HepG2 (cell line): Measurements from ENCODE around the gene KCNMA1. TPM values are rescaled to one million over a fixed set of nuclear protein-coding genes. Genes with fewer than 3 reads are reported as not detected.

Experiments
- ATAC-seq: fragments of 200-7000 bp; cut with Tn5 transposase; 3 replicates; pipeline ENCODE4 v1.9.1; 2020; ENCODE audit warnings: mild to moderate bottlenecking, moderate library complexity
- BruUV-seq: library from RNA; stranded (reverse); fragments of 400-500 nt; replicated peaks from 2 replicates; lab custom pipeline; 2021; lab: Mats Ljungman, UMichigan
- CTCF ChIA-PET: fragments of 300-600 bp; formaldehyde crosslinking; extraction: SDS; loops from one replicate; lab custom pipeline; 2021; ENCODE audit warnings: low total read pairs, inconsistent platforms, low intra/inter-chr PET ratio; lab: Yijun Ruan, JAX
- POLR2A ChIA-PET: fragments of 350-600 bp; sonication (Branson Sonifier 250); formaldehyde crosslinking; loops from one replicate; lab custom pipeline; 2020; ENCODE audit warnings: antibody characterized with exemption, inconsistent platforms; lab: Yijun Ruan, JAX
- DNase-seq: peaks from one replicate; pipeline ENCODE4 v3.0.0-alpha.2; 2015; ENCODE audit warnings: low spot score
- FAIRE-seq: peaks from 3 replicates; lab custom pipeline; 2011; peaks lifted over from hg19 to GRCh38; lab: Jason Lieb, UNC
- H2AFZ ChIP-seq: one replicate; pipeline ENCODE4 v1.6.1; 2011; ENCODE audit warnings: low read length, inconsistent platforms
- H3K27ac ChIP-seq: fragments of 300-600 bp; 3 replicates; pipeline ENCODE4 v1.8.0; 2011; ENCODE audit warnings: mixed run types, mild to moderate bottlenecking, mixed read lengths, low read length, inconsistent platforms; ENCODE audit not compliant: insufficient read depth; ENCODE audit errors: extremely low read length
- H3K27me3 ChIP-seq, 2 experiments: fragments of 200-600 bp in 1 of 2; 2 replicates in 1 of 2; 3 replicates in 1 of 2; pipeline versions ENCODE4 v1.6.0 to v1.8.0; 2011; ENCODE audit warnings: low read length in 2 of 2, mild to moderate bottlenecking in 2 of 2, moderate library complexity in 2 of 2, inconsistent platforms in 1 of 2; ENCODE audit not compliant: insufficient read depth in 2 of 2, control insufficient read depth in 1 of 2
- H3K36me3 ChIP-seq, 2 experiments: fragments of 200-600 bp in 1 of 2; replicated peaks in 1 of 2; 2 replicates in 1 of 2; 3 replicates in 1 of 2; pipeline versions ENCODE4 v1.5.1 to v1.8.0; 2011; ENCODE audit warnings: low read length in 2 of 2, inconsistent platforms in 1 of 2; ENCODE audit not compliant: insufficient read depth in 2 of 2, control insufficient read depth in 1 of 2
- H3K4me1 ChIP-seq: 2 replicates; pipeline ENCODE4 v1.5.1; 2012; ENCODE audit warnings: low read length, inconsistent platforms; ENCODE audit not compliant: insufficient read depth
- H3K4me2 ChIP-seq: 2 replicates; pipeline ENCODE4 v1.6.0; 2011; ENCODE audit warnings: low read depth, low read length, inconsistent platforms
- H3K4me3 ChIP-seq, 3 experiments: fragments of 200-600 bp in 1 of 3; sonication (generic), shearing (Covaris generic) in 1 of 3; replicated peaks in 1 of 3; 2 replicates each; pipeline ENCODE4 v1.5.1; 2011 to 2016; ENCODE audit warnings: low read length in 3 of 3, inconsistent platforms in 2 of 3, low read depth in 2 of 3, mild to moderate bottlenecking in 2 of 3, control low read depth in 1 of 3, mixed read lengths in 1 of 3; ENCODE audit not compliant: insufficient read depth in 1 of 3
- H3K79me2 ChIP-seq: one replicate; pipeline ENCODE4 v1.6.1; 2011; ENCODE audit warnings: low read length, inconsistent platforms; ENCODE audit not compliant: insufficient read depth
- H3K9ac ChIP-seq: 2 replicates; pipeline ENCODE4 v1.6.0; 2011; ENCODE audit warnings: mild to moderate bottlenecking, low read depth, low read length, inconsistent platforms; ENCODE audit not compliant: insufficient read depth
- H3K9me3 ChIP-seq: 2 replicates; pipeline ENCODE4 v1.5.1; 2012; ENCODE audit warnings: mild to moderate bottlenecking, low read length
- H4K20me1 ChIP-seq: 2 replicates; pipeline ENCODE4 v1.6.0; 2011; ENCODE audit warnings: inconsistent platforms, mild to moderate bottlenecking, low read length, moderate library complexity; ENCODE audit not compliant: insufficient read depth
- BHLHE40 ChIP-seq: IDR thresholded peaks from 2 replicates; pipeline ENCODE4 v1.6.1; 2011; ENCODE audit warnings: low read length, improper control_type of control experiment
- CENPBD1 ChIP-seq: sonication (generic); formaldehyde crosslinking; IDR thresholded peaks from 2 replicates; pipeline ENCODE4 v1.8.0; 2022; ENCODE audit warnings: missing genetic modification reagents, low read depth, mild to moderate bottlenecking, borderline replicate concordance
- DMAP1 ChIP-seq: IDR thresholded peaks from 2 replicates; pipeline ENCODE4 v1.6.1; 2016
- PHB2 ChIP-seq: fragments of 450-650 bp; IDR thresholded peaks from 2 replicates; pipeline ENCODE4 v1.6.1; 2018; ENCODE audit not compliant: partially characterized antibody
- PITX1 ChIP-seq: sonication (generic); formaldehyde crosslinking; IDR thresholded peaks from 2 replicates; pipeline ENCODE4 v1.5.1; 2020; ENCODE audit warnings: mild to moderate bottlenecking, missing genetic modification reagents
- RERE ChIP-seq: IDR thresholded peaks from 2 replicates; pipeline ENCODE4 v1.6.1; 2016; ENCODE audit warnings: low read depth, missing genetic modification reagents, missing compliant biosample characterization
- SMAD9 ChIP-seq: sonication (generic); formaldehyde crosslinking; IDR thresholded peaks from 2 replicates; pipeline ENCODE4 v1.5.1; 2020; ENCODE audit warnings: mild to moderate bottlenecking, missing genetic modification reagents
- TAF15 ChIP-seq: fragments of 200-400 bp; formaldehyde crosslinking; IDR thresholded peaks from one replicate; pipeline ENCODE4 v1.6.1; 2018; ENCODE audit warnings: mild to moderate bottlenecking, low read depth, low read length; ENCODE audit not compliant: poor library complexity, severe bottlenecking
- ZC3H4 ChIP-seq: sonication (generic); formaldehyde crosslinking; IDR thresholded peaks from 2 replicates; pipeline ENCODE4 v1.4.0; 2020; ENCODE audit warnings: missing genetic modification reagents, borderline replicate concordance
- ZNF3 ChIP-seq: IDR thresholded peaks from 2 replicates; pipeline ENCODE4 v1.7.0; 2017; ENCODE audit warnings: inconsistent platforms
- ZNF790 ChIP-seq: sonication (generic); formaldehyde crosslinking; IDR thresholded peaks from 2 replicates; pipeline ENCODE4 v1.8.0; 2022; ENCODE audit warnings: missing genetic modification reagents, mild to moderate bottlenecking, borderline replicate concordance
- WGBS: methylation state at CpG from one replicate; pipeline ENCODE4 v1.1.6; 2017; ENCODE audit warnings: low lambda C conversion rate; 5-methylcytosine and 5-hydroxymethylcytosine counted together
- in situ Hi-C: cut with HindIII; loops from 2 replicates; pipeline ENCODE4 v1.10.0; 2017; ENCODE audit warnings: low pct_unique_long_range_greater_than_20kb; ENCODE audit not compliant: extremely low pct_ligation_motif_present
- intact Hi-C: fragments of 100-400 bp; cut with micrococcal nuclease; formaldehyde crosslinking; loops from one replicate; pipeline ENCODE4 v1.10.0; 2022; ENCODE audit not compliant: unreplicated experiment
- polyA plus RNA-seq, 8 experiments: library from polyadenylated mRNA; depleted of rRNA in 3 of 8; stranded (reverse) in 7 of 8; unstranded in 1 of 8; fragments of >200 nt; fragmentation: Illumina TruSeq in 4 of 8; extraction: Trizol in 4 of 8; gene quantifications; 2 replicates each; pipeline versions ENCODE4 v1.2.1 to v1.2.3, GENCODE V29; 2011 to 2016; ENCODE audit warnings: low read depth in 4 of 8, missing spikeins in 1 of 8, mixed read lengths in 1 of 8; ENCODE audit not compliant: insufficient read depth in 1 of 8
- total RNA-seq, 5 experiments: library from RNA; depleted of rRNA; stranded (reverse); fragments of >200 nt; fragmentation: Illumina TruSeq; extraction: Trizol; gene quantifications; 2 replicates each; pipeline ENCODE4 v1.2.3, GENCODE V29; 2016; ENCODE audit warnings: low read depth in 1 of 5
- TF ChIP-seq, protein P1 (sequence below): sonication (generic); formaldehyde crosslinking; IDR thresholded peaks from 2 replicates; pipeline ENCODE4 v1.4.0; 2020; ENCODE audit warnings: missing genetic modification reagents
- TF ChIP-seq, protein P2 (sequence below): sonication (generic); formaldehyde crosslinking; IDR thresholded peaks from 2 replicates; pipeline ENCODE4 v1.5.1; 2020; ENCODE audit warnings: mild to moderate bottlenecking, missing genetic modification reagents
- TF ChIP-seq, protein P3 (sequence below): sonication (generic); formaldehyde crosslinking; IDR thresholded peaks from 2 replicates; pipeline ENCODE4 v1.9.0; 2021; ENCODE audit warnings: missing genetic modification reagents, mild to moderate bottlenecking, borderline replicate concordance

Gene KCNMA1
- total and polyA plus RNA-seq, 2 of the 13 experiments (the other 11 are each of a cell fraction or from before 2014, with no cell fraction given) = 0.02 TPM; not detected in 1

DNA sequence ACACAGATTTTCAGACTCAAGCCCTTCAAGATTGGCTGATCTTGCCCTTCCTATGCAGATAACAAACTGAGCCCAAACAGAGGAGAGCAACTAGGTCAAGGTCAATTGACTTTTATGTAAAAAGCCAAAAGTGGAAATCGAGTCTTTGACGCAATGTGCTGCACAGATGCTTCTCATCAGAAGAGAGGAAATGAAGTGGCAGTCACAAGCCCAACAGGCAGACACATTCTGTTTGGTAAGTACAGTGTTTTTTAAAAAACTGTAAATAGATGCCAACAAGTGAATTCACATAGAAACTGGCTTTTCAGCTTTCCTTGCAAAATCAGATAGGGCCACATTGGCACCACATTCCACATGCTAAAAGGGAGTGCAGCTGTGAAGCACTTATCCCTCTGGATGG is 606.6 kb downstream of the KCNMA1 start:
- in situ Hi-C loops (no loop called here), intact Hi-C loops (no loop called here)
- no peaks in the 10 kb centered on the region for H3K36me3 ChIP-seq
- 0 out of 5 replicates have a peak, but pooled peaks cover 0 to 4% of the 10 kb centered on the region in 2 experiments for H3K27me3 ChIP-seq
- no peak for FAIRE-seq
- H3K4me1 ChIP-seq = no peaks in the 10 kb centered on the region
- no peak overlapping the region for H3K4me2 ChIP-seq
- H3K4me3 ChIP-seq = no peak overlapping the region
- WGBS = 39% methylated on average over 2 of the region's 2 CpGs
- no TSS peak for BruUV-seq
- ATAC-seq = no peak
- no peak overlapping the region for H2AFZ ChIP-seq
- H3K79me2 ChIP-seq = no peaks in the 10 kb centered on the region
- H3K27ac ChIP-seq = no peak overlapping the region
- no peaks in the 10 kb centered on the region for H4K20me1 ChIP-seq
- POLR2A ChIA-PET = no interaction called here
- CTCF ChIA-PET = no interaction called here
- H3K9ac ChIP-seq = no peak overlapping the region
- no peaks in the 10 kb centered on the region for H3K9me3 ChIP-seq
- DNase-seq = no peak
- TF ChIP-seq CENPBD1 (CRISPR knock-in tag) (no peak), TAF15 (no peak), RERE (no peak), SMAD9 (CRISPR knock-in tag) (no peak), ZC3H4 (CRISPR knock-in tag) (no peak), BHLHE40 (no peak), ZNF3 (CRISPR knock-in tag) (no peak), DMAP1 (CRISPR knock-in tag) (no peak), PITX1 (no peak), PHB2 (no peak), ZNF790 (CRISPR knock-in tag) (no peak)
- TF ChIP-seq, protein P1, sequence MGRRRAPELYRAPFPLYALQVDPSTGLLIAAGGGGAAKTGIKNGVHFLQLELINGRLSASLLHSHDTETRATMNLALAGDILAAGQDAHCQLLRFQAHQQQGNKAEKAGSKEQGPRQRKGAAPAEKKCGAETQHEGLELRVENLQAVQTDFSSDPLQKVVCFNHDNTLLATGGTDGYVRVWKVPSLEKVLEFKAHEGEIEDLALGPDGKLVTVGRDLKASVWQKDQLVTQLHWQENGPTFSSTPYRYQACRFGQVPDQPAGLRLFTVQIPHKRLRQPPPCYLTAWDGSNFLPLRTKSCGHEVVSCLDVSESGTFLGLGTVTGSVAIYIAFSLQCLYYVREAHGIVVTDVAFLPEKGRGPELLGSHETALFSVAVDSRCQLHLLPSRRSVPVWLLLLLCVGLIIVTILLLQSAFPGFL = no peak
- TF ChIP-seq, protein P2, sequence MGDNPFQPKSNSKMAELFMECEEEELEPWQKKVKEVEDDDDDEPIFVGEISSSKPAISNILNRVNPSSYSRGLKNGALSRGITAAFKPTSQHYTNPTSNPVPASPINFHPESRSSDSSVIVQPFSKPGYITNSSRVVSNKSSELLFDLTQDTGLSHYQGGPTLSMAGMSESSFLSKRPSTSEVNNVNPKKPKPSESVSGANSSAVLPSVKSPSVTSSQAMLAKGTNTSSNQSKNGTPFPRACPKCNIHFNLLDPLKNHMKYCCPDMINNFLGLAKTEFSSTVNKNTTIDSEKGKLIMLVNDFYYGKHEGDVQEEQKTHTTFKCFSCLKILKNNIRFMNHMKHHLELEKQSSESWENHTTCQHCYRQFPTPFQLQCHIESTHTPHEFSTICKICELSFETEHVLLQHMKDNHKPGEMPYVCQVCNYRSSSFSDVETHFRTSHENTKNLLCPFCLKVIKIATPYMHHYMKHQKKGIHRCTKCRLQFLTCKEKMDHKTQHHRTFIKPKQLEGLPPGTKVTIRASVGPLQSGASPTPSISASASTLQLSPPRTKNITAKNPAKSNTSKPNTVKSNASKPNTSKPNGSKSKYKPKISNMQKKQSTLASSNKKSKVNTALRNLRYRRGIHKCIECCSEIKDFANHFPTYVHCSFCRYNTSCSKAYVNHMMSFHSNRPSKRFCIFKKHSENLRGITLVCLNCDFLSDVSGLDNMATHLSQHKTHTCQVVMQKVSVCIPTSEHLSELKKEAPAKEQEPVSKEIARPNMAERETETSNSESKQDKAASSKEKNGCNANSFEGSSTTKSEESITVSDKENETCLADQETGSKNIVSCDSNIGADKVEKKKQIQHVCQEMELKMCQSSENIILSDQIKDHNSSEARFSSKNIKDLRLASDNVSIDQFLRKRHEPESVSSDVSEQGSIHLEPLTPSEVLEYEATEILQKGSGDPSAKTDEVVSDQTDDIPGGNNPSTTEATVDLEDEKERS (CRISPR knock-in tag) = no peak
- TF ChIP-seq, protein P3, sequence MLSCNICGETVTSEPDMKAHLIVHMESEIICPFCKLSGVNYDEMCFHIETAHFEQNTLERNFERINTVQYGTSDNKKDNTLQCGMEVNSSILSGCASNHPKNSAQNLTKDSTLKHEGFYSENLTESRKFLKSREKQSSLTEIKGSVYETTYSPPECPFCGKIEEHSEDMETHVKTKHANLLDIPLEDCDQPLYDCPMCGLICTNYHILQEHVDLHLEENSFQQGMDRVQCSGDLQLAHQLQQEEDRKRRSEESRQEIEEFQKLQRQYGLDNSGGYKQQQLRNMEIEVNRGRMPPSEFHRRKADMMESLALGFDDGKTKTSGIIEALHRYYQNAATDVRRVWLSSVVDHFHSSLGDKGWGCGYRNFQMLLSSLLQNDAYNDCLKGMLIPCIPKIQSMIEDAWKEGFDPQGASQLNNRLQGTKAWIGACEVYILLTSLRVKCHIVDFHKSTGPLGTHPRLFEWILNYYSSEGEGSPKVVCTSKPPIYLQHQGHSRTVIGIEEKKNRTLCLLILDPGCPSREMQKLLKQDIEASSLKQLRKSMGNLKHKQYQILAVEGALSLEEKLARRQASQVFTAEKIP = no peak
